H9 (cell line): ENCODE results near the gene ATG9B. TPM values are rescaled to one million over a fixed set of nuclear protein-coding genes. Genes with fewer than 3 reads are reported as not detected.

Experiments
- DNase-seq: peaks from one replicate; pipeline ENCODE4 v3.0.0-alpha.2; 2017
- H2AFZ ChIP-seq: one replicate; pipeline ENCODE4 v1.6.1; 2013; ENCODE audit warnings: mild to moderate bottlenecking, low read length, control low read depth, moderate library complexity
- H2AK5ac ChIP-seq: 2 replicates; pipeline ENCODE4 v1.6.1; 2013; ENCODE audit warnings: low read length, control low read depth, mixed read lengths; ENCODE audit not compliant: insufficient read length
- H2BK120ac ChIP-seq: one replicate; pipeline ENCODE4 v1.6.1; 2013; ENCODE audit warnings: low read depth, mild to moderate bottlenecking, low read length, control low read depth, inconsistent platforms; ENCODE audit not compliant: poor library complexity, severe bottlenecking
- H2BK12ac ChIP-seq: 2 replicates; pipeline ENCODE4 v1.6.1; 2013; ENCODE audit warnings: low read length, control low read depth, mixed read lengths, low read depth; ENCODE audit not compliant: insufficient read length
- H2BK15ac ChIP-seq: 2 replicates; pipeline ENCODE4 v1.6.1; 2013; ENCODE audit warnings: low read depth, low read length, control low read depth
- H2BK20ac ChIP-seq: one replicate; pipeline ENCODE4 v1.6.1; 2013; ENCODE audit warnings: low read depth, mild to moderate bottlenecking, low read length, control low read depth, inconsistent platforms; ENCODE audit not compliant: poor library complexity, severe bottlenecking
- H2BK5ac ChIP-seq: 2 replicates; pipeline ENCODE4 v1.6.1; 2013; ENCODE audit warnings: low read length, control low read depth, mixed read lengths; ENCODE audit not compliant: insufficient read length
- H3K14ac ChIP-seq: 2 replicates; pipeline ENCODE4 v1.6.1; 2013; ENCODE audit warnings: low read length, control low read depth; ENCODE audit not compliant: insufficient read depth
- H3K18ac ChIP-seq: 2 replicates; pipeline ENCODE4 v1.6.1; 2013; ENCODE audit warnings: low read depth, mild to moderate bottlenecking, mixed read lengths, low read length, control low read depth; ENCODE audit not compliant: insufficient read length
- H3K23ac ChIP-seq: 2 replicates; pipeline ENCODE4 v1.6.1; 2013; ENCODE audit warnings: low read length, control low read depth, mixed read lengths, low read depth; ENCODE audit not compliant: insufficient read length
- H3K23me2 ChIP-seq: 2 replicates; pipeline ENCODE4 v1.6.1; 2013; ENCODE audit warnings: low read depth, mild to moderate bottlenecking, mixed read lengths, low read length, control low read depth; ENCODE audit not compliant: insufficient read length, poor library complexity, severe bottlenecking
- H3K27ac ChIP-seq: 2 replicates; pipeline ENCODE4 v1.5.1; 2013; ENCODE audit warnings: low read length, control low read depth, mixed read lengths, low read depth; ENCODE audit not compliant: insufficient read length
- H3K27me3 ChIP-seq: 2 replicates; pipeline ENCODE4 v1.6.1; 2013; ENCODE audit warnings: low read length, control low read depth, inconsistent platforms; ENCODE audit not compliant: insufficient read depth
- H3K4ac ChIP-seq: 2 replicates; pipeline ENCODE4 v1.6.1; 2013; ENCODE audit warnings: low read depth, mild to moderate bottlenecking, control low read depth, inconsistent platforms, low read length, moderate library complexity
- H3K4me1 ChIP-seq: 2 replicates; pipeline ENCODE4 v1.6.1; 2013; ENCODE audit warnings: low read length, control low read depth, inconsistent platforms; ENCODE audit not compliant: insufficient read depth
- H3K4me2 ChIP-seq: 2 replicates; pipeline ENCODE4 v1.6.1; 2013; ENCODE audit warnings: low read length, control low read depth, mixed read lengths; ENCODE audit not compliant: insufficient read length, insufficient read depth
- H3K56ac ChIP-seq: 2 replicates; pipeline ENCODE4 v1.6.1; 2013; ENCODE audit warnings: low read depth, mild to moderate bottlenecking, mixed read lengths, low read length, control low read depth; ENCODE audit not compliant: insufficient read length
- H3K79me1 ChIP-seq: 2 replicates; pipeline ENCODE4 v1.6.1; 2013; ENCODE audit warnings: low read depth, mild to moderate bottlenecking, moderate library complexity, low read length, control low read depth, inconsistent platforms; ENCODE audit not compliant: insufficient read depth, poor library complexity, severe bottlenecking
- H3K79me2 ChIP-seq: 2 replicates; pipeline ENCODE4 v1.6.1; 2013; ENCODE audit warnings: low read length, control low read depth, inconsistent platforms; ENCODE audit not compliant: insufficient read depth
- H3K9ac ChIP-seq: 2 replicates; pipeline ENCODE4 v1.6.1; 2013; ENCODE audit warnings: low read length, control low read depth, mixed read lengths; ENCODE audit not compliant: insufficient read length; ENCODE audit errors: extremely low read depth
- H3K9me3 ChIP-seq: one replicate; pipeline ENCODE4 v1.6.1; 2013; ENCODE audit warnings: low read depth, low read length, inconsistent platforms; ENCODE audit not compliant: control insufficient read depth
- H3T11ph ChIP-seq: one replicate; pipeline ENCODE4 v1.6.1; 2013; ENCODE audit warnings: mild to moderate bottlenecking, low read length, control low read depth, inconsistent platforms
- H4K20me1 ChIP-seq: one replicate; pipeline ENCODE4 v1.6.1; 2013; ENCODE audit not compliant: control insufficient read depth, insufficient read length, insufficient read depth
- H4K5ac ChIP-seq: 2 replicates; pipeline ENCODE4 v1.6.1; 2013; ENCODE audit warnings: low read depth, mild to moderate bottlenecking, mixed read lengths, low read length, control low read depth; ENCODE audit not compliant: insufficient read length
- H4K8ac ChIP-seq: replicated peaks from 2 replicates; pipeline ENCODE4 v1.6.1; 2013; ENCODE audit warnings: low read length, control low read depth, mixed read lengths, low read depth; ENCODE audit not compliant: insufficient read length
- H4K91ac ChIP-seq: 2 replicates; pipeline ENCODE4 v1.6.1; 2013; ENCODE audit warnings: low read depth, mild to moderate bottlenecking, moderate library complexity, mixed read lengths, low read length, control low read depth; ENCODE audit not compliant: insufficient read length
- H3K27ac Mint-ChIP-seq, 3 experiments: 2 replicates in 2 of 3; 3 replicates in 1 of 3; pipeline ENCODE4 v1.8.0; 2020 to 2021; ENCODE audit warnings: mixed read lengths in 3 of 3, mild to moderate bottlenecking in 1 of 3, moderate library complexity in 1 of 3
- H3K27me3 Mint-ChIP-seq: 2 replicates; pipeline ENCODE4 v1.8.0; 2021; ENCODE audit warnings: low read depth, mild to moderate bottlenecking, moderate library complexity, mixed read lengths
- H3K36me3 Mint-ChIP-seq, 3 experiments: 2 replicates in 2 of 3; 3 replicates in 1 of 3; pipeline ENCODE4 v1.8.0; 2020 to 2021; ENCODE audit warnings: low read depth in 3 of 3, mixed read lengths in 3 of 3; ENCODE audit not compliant: insufficient read depth in 1 of 3
- H3K4me1 Mint-ChIP-seq, 2 experiments: 2 replicates each; pipeline ENCODE4 v1.8.0; 2020; ENCODE audit warnings: mixed read lengths in 2 of 2
- H3K4me3 Mint-ChIP-seq, 2 experiments: 2 replicates in 1 of 2; 3 replicates in 1 of 2; pipeline ENCODE4 v1.8.0; 2020 to 2021; ENCODE audit warnings: mild to moderate bottlenecking in 2 of 2, mixed read lengths in 2 of 2, moderate library complexity in 1 of 2
- H3K9me3 Mint-ChIP-seq, 2 experiments: 2 replicates in 1 of 2; 3 replicates in 1 of 2; pipeline ENCODE4 v1.8.0; 2020; ENCODE audit warnings: mild to moderate bottlenecking in 2 of 2, mixed read lengths in 2 of 2, moderate library complexity in 1 of 2
- WGBS: extraction: QIAGEN DNeasy Blood & Tissue Kit; methylation state at CpG from one replicate; pipeline ENCODE4 v1.1.7; 2013; ENCODE audit warnings: missing lambda C conversion rate, low lambda C conversion rate, mixed read lengths; ENCODE audit not compliant: insufficient read length; ENCODE audit errors: extremely low coverage; 5-methylcytosine and 5-hydroxymethylcytosine counted together
- total RNA-seq: library from RNA; stranded (reverse); gene quantifications from 2 replicates; pipeline ENCODE4 v1.2.1, GENCODE V29; 2021
- TF ChIP-seq, protein P1 (sequence below): fragments of 200-600 bp; sonication (generic); conservative IDR thresholded peaks from 3 replicates; pipeline ENCODE4 v1.8.0; 2021; ENCODE audit warnings: antibody characterized with exemption, mild to moderate bottlenecking

Gene ATG9B
- total RNA-seq, 1 experiment from 2014 or later = 1.5 TPM

DNA sequence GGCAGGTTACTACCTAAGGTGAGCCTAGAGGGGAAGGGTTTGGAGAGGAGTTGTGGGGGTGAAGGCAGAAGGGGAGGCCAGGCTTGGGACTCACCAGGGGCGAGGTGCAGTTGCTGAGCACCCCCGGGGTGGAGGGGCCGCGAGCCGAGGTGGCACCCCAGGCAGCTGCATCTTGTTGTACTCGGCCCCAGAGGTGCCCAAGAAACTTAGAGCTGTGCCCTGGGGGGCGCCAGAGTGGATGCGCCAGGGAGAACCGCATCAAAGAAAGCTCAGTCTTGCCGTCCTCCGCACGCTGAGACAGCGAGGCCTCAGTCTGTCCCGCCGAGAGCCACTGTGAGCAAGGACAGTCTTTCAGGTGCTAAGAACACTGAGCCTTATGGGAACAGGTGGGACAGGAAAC is 7.4 kb downstream of the ATG9B start:
- no peak for DNase-seq

More for the DNA sequence above, 7.4 kb downstream of the ATG9B start:
- Histone ChIP-seq H4K20me1 (no peaks in the 10 kb centered on the region), H3K4me2 (no peak overlapping the region), H3K56ac (no peak overlapping the region), H3K79me2 (no peaks in the 10 kb centered on the region), H3K4me1 (peaks cover 6% of the 10 kb centered on the region; the same call in 1 of the 2 replicates), H3K9me3 (no peaks in the 10 kb centered on the region), H3K79me1 (no peaks in the 10 kb centered on the region), H2AK5ac (no peak overlapping the region), H3K27ac (no peak overlapping the region), H2AFZ (no peak overlapping the region), H2BK120ac (no peak overlapping the region), H3K9ac (no peak overlapping the region), H4K5ac (no peak overlapping the region), H4K8ac (no peak overlapping the region), H3K27me3 (peaks cover 6% of the 10 kb centered on the region; the same call in 1 of the 2 replicates), H2BK20ac (no peak overlapping the region), H3K23ac (no peak overlapping the region), H3K23me2 (peaks cover 7% of the 10 kb centered on the region), H2BK5ac (no peak overlapping the region), H4K91ac (no peak overlapping the region), H2BK15ac (no peak overlapping the region), H3T11ph (no peak overlapping the region), H3K18ac (no peak overlapping the region), H3K14ac (no peak overlapping the region), H3K4ac (no peak overlapping the region), H2BK12ac (no peak overlapping the region)
- H3K36me3 Mint-ChIP-seq = peaks cover 2 to 6% (median 6%) of the 10 kb centered on the region in 3 experiments; a peak in 6 of 7 replicates
- H3K9me3 Mint-ChIP-seq = peaks cover 0 to 9% of the 10 kb centered on the region in 2 experiments; a peak in 2 of 5 replicates
- H3K4me3 Mint-ChIP-seq = no peak overlapping the region
- H3K27me3 Mint-ChIP-seq = peaks cover 82% of the 10 kb centered on the region
- no peak overlapping the region for H3K27ac Mint-ChIP-seq
- TF ChIP-seq, protein P1, sequence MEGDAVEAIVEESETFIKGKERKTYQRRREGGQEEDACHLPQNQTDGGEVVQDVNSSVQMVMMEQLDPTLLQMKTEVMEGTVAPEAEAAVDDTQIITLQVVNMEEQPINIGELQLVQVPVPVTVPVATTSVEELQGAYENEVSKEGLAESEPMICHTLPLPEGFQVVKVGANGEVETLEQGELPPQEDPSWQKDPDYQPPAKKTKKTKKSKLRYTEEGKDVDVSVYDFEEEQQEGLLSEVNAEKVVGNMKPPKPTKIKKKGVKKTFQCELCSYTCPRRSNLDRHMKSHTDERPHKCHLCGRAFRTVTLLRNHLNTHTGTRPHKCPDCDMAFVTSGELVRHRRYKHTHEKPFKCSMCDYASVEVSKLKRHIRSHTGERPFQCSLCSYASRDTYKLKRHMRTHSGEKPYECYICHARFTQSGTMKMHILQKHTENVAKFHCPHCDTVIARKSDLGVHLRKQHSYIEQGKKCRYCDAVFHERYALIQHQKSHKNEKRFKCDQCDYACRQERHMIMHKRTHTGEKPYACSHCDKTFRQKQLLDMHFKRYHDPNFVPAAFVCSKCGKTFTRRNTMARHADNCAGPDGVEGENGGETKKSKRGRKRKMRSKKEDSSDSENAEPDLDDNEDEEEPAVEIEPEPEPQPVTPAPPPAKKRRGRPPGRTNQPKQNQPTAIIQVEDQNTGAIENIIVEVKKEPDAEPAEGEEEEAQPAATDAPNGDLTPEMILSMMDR = no peak
- no CpG with 5 or more reads among the region's 15 CpGs for WGBS
- peaks cover 28 to 55% of the 10 kb centered on the region in 2 experiments for H3K4me1 Mint-ChIP-seq
